HEK293 (cell line): ENCODE results near the gene PRR14L.

Experiments used
- CTCF ChIA-PET: fragments of 350-600 bp; formaldehyde crosslinking; extraction: SDS; loops from one replicate; lab custom pipeline; 2021; ENCODE audit warnings: antibody characterized with exemption; lab: Yijun Ruan, JAX
- POLR2A ChIA-PET: fragments of 300-600 bp; formaldehyde crosslinking; extraction: SDS; loops from one replicate; lab custom pipeline; 2020; ENCODE audit warnings: antibody characterized with exemption, inconsistent platforms; lab: Yijun Ruan, JAX
- H3K27ac ChIP-seq: fragments of 200-500 bp; sonication (Bioruptor generic); 2 replicates; pipeline ENCODE4 v1.5.1; 2014; ENCODE audit warnings: low read depth, low read length, control low read depth, inconsistent platforms; ENCODE audit errors: extremely low read depth
- H3K36me3 ChIP-seq, 2 experiments: fragments of 200-500 bp in 1 of 2; sonication (Bioruptor generic) in 1 of 2; 1 replicate in 1 of 2; 2 replicates in 1 of 2; pipeline ENCODE4 v1.5.1; 2014 to 2017; ENCODE audit warnings: inconsistent platforms in 2 of 2, low read length in 2 of 2; ENCODE audit not compliant: control insufficient read depth in 2 of 2, insufficient read depth in 1 of 2
- H3K4me1 ChIP-seq: fragments of 200-500 bp; sonication (Bioruptor generic); 2 replicates; pipeline ENCODE4 v1.5.1; 2014; ENCODE audit warnings: mild to moderate bottlenecking, low read length, inconsistent platforms; ENCODE audit not compliant: control insufficient read depth, insufficient read depth
- H3K4me3 ChIP-seq: 2 replicates; pipeline ENCODE4 v1.5.1; 2011; ENCODE audit warnings: low read depth, mild to moderate bottlenecking, control low read depth, low read length, moderate library complexity
- H3K9me3 ChIP-seq: fragments of 200-500 bp; sonication (Bioruptor generic); 2 replicates; pipeline ENCODE4 v1.5.1; 2014; ENCODE audit warnings: low read depth, low read length, inconsistent platforms; ENCODE audit not compliant: control insufficient read depth, insufficient read depth
- CTCF ChIP-seq: fragments of 450-650 bp; formaldehyde crosslinking; IDR thresholded peaks from 2 replicates; pipeline ENCODE4 v1.5.1; 2016; ENCODE audit warnings: missing biosample characterization, missing genetic modification characterization
- GLIS1 ChIP-seq: fragments of 450-650 bp; formaldehyde crosslinking; IDR thresholded peaks from 2 replicates; pipeline ENCODE4 v1.5.1; 2016; ENCODE audit warnings: missing biosample characterization, missing genetic modification characterization
- KLF8 ChIP-seq: fragments of 450-650 bp; formaldehyde crosslinking; IDR thresholded peaks from 2 replicates; pipeline ENCODE4 v1.5.1; 2016; ENCODE audit warnings: missing biosample characterization, missing genetic modification characterization
- PRDM10 ChIP-seq: fragments of 450-650 bp; formaldehyde crosslinking; IDR thresholded peaks from 2 replicates; pipeline ENCODE4 v1.5.1; 2016; ENCODE audit warnings: missing biosample characterization, missing genetic modification characterization
- SP3 ChIP-seq: fragments of 450-650 bp; formaldehyde crosslinking; IDR thresholded peaks from 2 replicates; pipeline ENCODE4 v1.5.1; 2016; ENCODE audit warnings: missing biosample characterization, missing genetic modification characterization
- WT1 ChIP-seq: fragments of 450-650 bp; formaldehyde crosslinking; IDR thresholded peaks from 2 replicates; pipeline ENCODE4 v1.5.1; 2016; ENCODE audit warnings: missing biosample characterization, missing genetic modification characterization
- ZBTB11 ChIP-seq: fragments of 450-650 bp; formaldehyde crosslinking; conservative IDR thresholded peaks from 2 replicates; pipeline ENCODE4 v1.5.1; 2016; ENCODE audit warnings: low read depth, missing biosample characterization, missing genetic modification characterization
- ZBTB17 ChIP-seq: fragments of 450-650 bp; formaldehyde crosslinking; IDR thresholded peaks from 2 replicates; pipeline ENCODE4 v1.5.1; 2016; ENCODE audit warnings: missing biosample characterization, missing genetic modification characterization
- ZBTB26 ChIP-seq: fragments of 450-650 bp; formaldehyde crosslinking; optimal IDR thresholded peaks from 2 replicates; pipeline ENCODE3; 2016; ENCODE audit warnings: missing biosample characterization, mild to moderate bottlenecking, missing genetic modification characterization
- ZBTB6 ChIP-seq: fragments of 450-650 bp; formaldehyde crosslinking; IDR thresholded peaks from 2 replicates; pipeline ENCODE4 v1.5.1; 2017; ENCODE audit warnings: missing biosample characterization, missing genetic modification characterization
- ZEB2 ChIP-seq: fragments of 450-650 bp; formaldehyde crosslinking; IDR thresholded peaks from 2 replicates; pipeline ENCODE4 v1.5.1; 2016; ENCODE audit warnings: missing biosample characterization, missing genetic modification characterization
- ZNF138 ChIP-seq: fragments of 450-650 bp; formaldehyde crosslinking; IDR thresholded peaks from 2 replicates; pipeline ENCODE4 v1.5.1; 2016; ENCODE audit warnings: missing biosample characterization, missing genetic modification characterization, borderline replicate concordance
- ZNF18 ChIP-seq: fragments of 450-650 bp; formaldehyde crosslinking; IDR thresholded peaks from 2 replicates; pipeline ENCODE4 v1.5.1; 2016; ENCODE audit warnings: missing biosample characterization, missing genetic modification characterization
- ZNF239 ChIP-seq: fragments of 450-650 bp; formaldehyde crosslinking; IDR thresholded peaks from 2 replicates; pipeline ENCODE4 v1.5.1; 2016; ENCODE audit warnings: missing biosample characterization, missing genetic modification characterization
- ZNF335 ChIP-seq: fragments of 450-650 bp; formaldehyde crosslinking; conservative IDR thresholded peaks from 2 replicates; pipeline ENCODE4 v1.5.1; 2016; ENCODE audit warnings: missing biosample characterization, missing genetic modification characterization
- ZNF394 ChIP-seq: fragments of 450-650 bp; formaldehyde crosslinking; IDR thresholded peaks from 2 replicates; pipeline ENCODE4 v1.5.1; 2016; ENCODE audit warnings: missing biosample characterization, missing genetic modification characterization, mild to moderate bottlenecking, moderate library complexity, borderline replicate concordance
- ZNF610 ChIP-seq: fragments of 450-650 bp; formaldehyde crosslinking; IDR thresholded peaks from 2 replicates; pipeline ENCODE4 v1.5.1; 2016; ENCODE audit warnings: missing biosample characterization, missing genetic modification characterization, borderline replicate concordance
- ZNF623 ChIP-seq: fragments of 450-650 bp; formaldehyde crosslinking; IDR thresholded peaks from 2 replicates; pipeline ENCODE4 v1.5.1; 2016; ENCODE audit warnings: missing biosample characterization, missing genetic modification characterization
- ZNF660 ChIP-seq: fragments of 450-650 bp; IDR thresholded peaks from 2 replicates; pipeline ENCODE4 v1.5.1; 2018; ENCODE audit warnings: missing biosample characterization, mild to moderate bottlenecking, missing genetic modification characterization
- ZSCAN5A ChIP-seq: fragments of 450-650 bp; formaldehyde crosslinking; IDR thresholded peaks from 2 replicates; pipeline ENCODE4 v1.5.1; 2016; ENCODE audit warnings: missing biosample characterization, missing genetic modification characterization
- ZXDB ChIP-seq: fragments of 450-650 bp; formaldehyde crosslinking; IDR thresholded peaks from 2 replicates; pipeline ENCODE4 v1.5.1; 2016; ENCODE audit warnings: missing biosample characterization, missing genetic modification characterization

PRR14L gene

GRCh38 chr22:31749636-31750364, at the start of gene PRR14L:
Gene PRR14L (minus strand): TSS chr22:31750132. CDS start chr22:31738860, 11,272 bp downstream.
- H3K4me1 ChIP-seq = peaks cover 21% of the 10 kb centered on the region; the same call in 1 of the 2 replicates
- CTCF ChIA-PET = interaction anchor here (0.6 kb wide), 1 partner anchor 784 kb away, joined by 4 read pairs; no protein-coding TSS in a partner anchor
- peak within 1 kb of the TSS; percentile 94 for H3K4me3 ChIP-seq
- POLR2A ChIA-PET = interaction anchor here (0.5 to 1.4 kb wide), 5 partner anchors 52 to 465 kb away, joined by 3 to 6 read pairs (median 3); no protein-coding TSS in a partner anchor
- peaks cover 8 to 9% of the 10 kb centered on the region in 2 experiments for H3K36me3 ChIP-seq
- peak within 1 kb of the TSS; percentile 90 for H3K27ac ChIP-seq
- H3K9me3 ChIP-seq = no peaks in the 10 kb centered on the region
- peak; percentile 83 for TF ChIP-seq PRDM10 (tag by site-specific recombination)
- TF ChIP-seq ZEB2 (tag by site-specific recombination) = peak; percentile 93
- TF ChIP-seq ZNF335 (tag by site-specific recombination) = peak; percentile 46; the same call in 1 of the 2 replicates
- TF ChIP-seq SP3 = peak; percentile 97
- 0 out of 2 replicates have a peak, but pooled peaks have one; percentile 64 for TF ChIP-seq ZSCAN5A (tag by site-specific recombination)
- no peak for TF ChIP-seq ZNF239 (tag by site-specific recombination)
- TF ChIP-seq GLIS1 (tag by site-specific recombination) = peak; percentile 64; the same call in 1 of the 2 replicates
- TF ChIP-seq ZNF18 = no peak
- peak; percentile 80 for TF ChIP-seq CTCF (tag by site-specific recombination)
- TF ChIP-seq ZBTB11 (tag by site-specific recombination) = peak; percentile 64
- no peak for TF ChIP-seq ZNF138 (tag by site-specific recombination)
- peak; percentile 77; the same call in 1 of the 2 replicates for TF ChIP-seq ZNF660 (tag by site-specific recombination)
- TF ChIP-seq ZNF610 = 0 out of 2 replicates have a peak, but pooled peaks have one; percentile 65
- peak; percentile 99 for TF ChIP-seq KLF8 (tag by site-specific recombination)
- peak; percentile 63; the same call in 1 of the 2 replicates for TF ChIP-seq ZNF623 (tag by site-specific recombination)
- TF ChIP-seq ZBTB26 = peak; percentile 95
- peak; percentile 82 for TF ChIP-seq ZBTB17
- peak; percentile 32; the same call in 1 of the 2 replicates for TF ChIP-seq ZBTB6
- TF ChIP-seq ZNF394 (tag by site-specific recombination) = 0 out of 2 replicates have a peak, but pooled peaks have one; percentile 46
- TF ChIP-seq ZXDB = peak; percentile 99
- peak; percentile 52 for TF ChIP-seq WT1 (tag by site-specific recombination)
